ENCODE data around the gene GSTM2. TPM values are rescaled to one million over a fixed set of nuclear protein-coding genes. Genes with fewer than 3 reads are reported as not detected.

GSTM2 gene
- total RNA-seq, 2 donors from 2014 or later, result 51.1 to 60.6 TPM

- intact Hi-C loops (cut with DNase I), result loop anchor here (5.0 kb wide), 1 partner anchor 131 kb away; no protein-coding TSS in a partner anchor
- Histone ChIP-seq H3K4me3 (no peak overlapping the region), H3K9me3 (no peaks in the 10 kb centered on the region), H3K27me3 (no peaks in the 10 kb centered on the region), H3K36me3 (replicated peaks in 1 of 2; ENCODE audit: insufficient read depth in 1 of 2, low read depth in 2 of 2) (no peaks in the 10 kb centered on the region), H3K4me1 (peaks cover 10% of the 10 kb centered on the region), H3K27ac (no peak overlapping the region)
- no peak for DNase-seq
- no peak for ATAC-seq
- no peak for TF ChIP-seq POLR2A (IDR thresholded peaks at IDR 0.05)
- no peak for TF ChIP-seq CTCF (IDR thresholded peaks at IDR 0.05)
- 73 to 78% methylated on average over 2 of the region's 2 CpGs for WGBS, 2 donors
Measured at GRCh38 chr1:109641078-109641740, 26.6 kb upstream of the GSTM2 start.

GRCh38 chr1:109641861-109642260, 26.0 kb upstream of the GSTM2 start:
- TF ChIP-seq POLR2A (IDR thresholded peaks at IDR 0.05), result no peak
- no peak for TF ChIP-seq CTCF (IDR thresholded peaks at IDR 0.05)
- Histone ChIP-seq H3K27ac (no peak overlapping the region), H3K9me3 (no peaks in the 10 kb centered on the region), H3K4me3 (no peak overlapping the region), H3K4me1 (peaks cover 7% of the 10 kb centered on the region), H3K36me3 (replicated peaks in 1 of 2; ENCODE audit: insufficient read depth in 1 of 2, low read depth in 2 of 2) (no peaks in the 10 kb centered on the region), H3K27me3 (no peaks in the 10 kb centered on the region)
- ATAC-seq (no peak), DNase-seq (no peak)
- intact Hi-C loops (cut with DNase I), result loop anchor here (5.0 kb wide), 1 partner anchor 130 kb away; no protein-coding TSS in a partner anchor
- WGBS, 2 donors, result 63 to 73% methylated on average over 2 of the region's 2 CpGs

- H3K9me3 ChIP-seq, result no peaks in the 10 kb centered on the region
- H3K27ac ChIP-seq, result no peak overlapping the region
- WGBS, 2 donors, result 51 to 52% methylated on average over 3 of the region's 3 CpGs
Measured at GRCh38 chr1:109642626-109643025, 25.2 kb upstream of the GSTM2 start.

GRCh38 chr1:109643385-109644230, 24.2 kb upstream of the GSTM2 start:
- 28 to 54% methylated on average over 14 to 32 of the region's 32 CpGs for WGBS, 2 donors
- Histone ChIP-seq H3K4me3 (no peak overlapping the region), H3K9me3 (no peaks in the 10 kb centered on the region)

More at GRCh38 chr1:109642626-109643025, 25.2 kb upstream of the GSTM2 start:
- no peak for DNase-seq
- no peak overlapping the region for H3K4me3 ChIP-seq
- H3K27me3 ChIP-seq, result no peaks in the 10 kb centered on the region
- no peak for TF ChIP-seq CTCF (IDR thresholded peaks at IDR 0.05)
- TF ChIP-seq POLR2A (IDR thresholded peaks at IDR 0.05), result no peak
- H3K36me3 ChIP-seq (replicated peaks in 1 of 2; ENCODE audit: insufficient read depth in 1 of 2, low read depth in 2 of 2), result no peaks in the 10 kb centered on the region
- peaks cover 7% of the 10 kb centered on the region for H3K4me1 ChIP-seq
- no peak for ATAC-seq
- intact Hi-C loops (cut with DNase I), result loop anchor here (5.0 kb wide), 1 partner anchor 130 kb away; no protein-coding TSS in a partner anchor

More at GRCh38 chr1:109643385-109644230, 24.2 kb upstream of the GSTM2 start:
- Histone ChIP-seq H3K27ac (no peak overlapping the region), H3K27me3 (no peaks in the 10 kb centered on the region), H3K4me1 (peaks cover 7% of the 10 kb centered on the region), H3K36me3 (replicated peaks in 1 of 2; ENCODE audit: insufficient read depth in 1 of 2, low read depth in 2 of 2) (no peaks in the 10 kb centered on the region)
- intact Hi-C loops (cut with DNase I), result loop anchor here (5.0 kb wide), 1 partner anchor 129 kb away; no protein-coding TSS in a partner anchor
- ATAC-seq (peak; percentile 96), DNase-seq (peak; percentile 81 to 89 (median 87))
- no peak for TF ChIP-seq POLR2A (IDR thresholded peaks at IDR 0.05)
- TF ChIP-seq CTCF (IDR thresholded peaks at IDR 0.05), result peak; percentile 84 to 91 (median 88)

Measured in body of pancreas (tissue), 4 donors.